CD4-positive, alpha-beta T cell treated with Interferon alpha-2 for 1 hour (primary cell): ENCODE measurements around the gene RAB40AL.

Source experiments
- DNase-seq, 2 donors: peaks; one replicate each; pipeline ENCODE4 v3.0.0-alpha.2; 2020 to 2022

Gene RAB40AL

DNA sequence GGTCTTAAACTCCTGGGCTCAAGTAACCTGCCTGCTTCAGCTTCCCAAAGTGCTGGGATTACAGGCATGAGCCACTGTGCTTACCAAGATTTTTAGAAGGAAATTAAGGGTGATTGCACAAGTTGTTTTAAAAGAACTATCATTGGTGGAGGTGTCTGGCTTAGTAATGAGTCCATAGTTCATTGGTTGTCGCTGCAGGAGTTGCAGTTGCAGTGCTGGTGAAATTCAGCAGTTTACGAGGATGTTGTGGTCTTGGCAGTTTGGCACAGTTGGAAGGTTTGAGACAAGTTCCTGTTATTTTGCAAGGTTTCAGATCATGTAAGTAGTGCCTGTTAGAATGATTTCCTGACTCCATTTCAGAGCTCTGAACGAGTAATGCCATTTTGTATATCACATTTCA lies 48.1 kb downstream of the RAB40AL start:
- DNase-seq: no peak
